Measurements from ENCODE around the gene SMAD5. TPM values are rescaled to one million over a fixed set of nuclear protein-coding genes. Genes with fewer than 3 reads are reported as not detected.
A peak's percentile ranks its signal among the peaks of the same experiment; 100 is the strongest.

Gene SMAD5
- total RNA-seq, 1 donor from 2014 or later = 93.4 TPM

DNA sequence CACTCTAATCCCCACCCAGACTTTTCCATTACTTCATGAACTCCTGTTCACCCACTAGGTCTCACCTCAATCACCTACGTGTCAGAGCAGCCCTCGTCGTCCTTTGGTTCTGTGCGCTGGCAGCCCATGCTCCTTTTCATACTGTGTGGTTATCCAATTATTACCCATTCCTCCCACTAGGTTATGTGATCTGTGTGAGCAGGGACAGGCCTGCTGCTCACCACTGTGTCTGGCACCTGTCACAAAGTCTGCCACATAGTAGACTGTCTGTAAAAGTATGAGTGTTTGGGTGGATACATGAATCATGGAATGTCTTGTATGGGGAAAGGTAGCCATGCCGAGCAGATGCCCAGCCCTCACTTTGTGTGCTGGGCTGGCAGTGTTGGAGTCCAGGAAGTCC, 12.1 kb upstream of the SMAD5 start:
- no peak for TF ChIP-seq CTCF (IDR thresholded peaks at IDR 0.05; ENCODE audit: unreplicated experiment)
- no peak overlapping the region for H3K4me3 Mint-ChIP-seq
- H3K27ac Mint-ChIP-seq = no peak overlapping the region
- H3K27me3 Mint-ChIP-seq (ENCODE audit: low read depth) = peaks cover 9% of the 10 kb centered on the region
- H3K36me3 Mint-ChIP-seq = no peaks in the 10 kb centered on the region
- H3K9me3 Mint-ChIP-seq = no peaks in the 10 kb centered on the region
- no peaks in the 10 kb centered on the region for H3K4me1 Mint-ChIP-seq
- DNase-seq (ENCODE audit: low spot score in 2 of 2, unreplicated experiment in 2 of 2) = no peak

DNA sequence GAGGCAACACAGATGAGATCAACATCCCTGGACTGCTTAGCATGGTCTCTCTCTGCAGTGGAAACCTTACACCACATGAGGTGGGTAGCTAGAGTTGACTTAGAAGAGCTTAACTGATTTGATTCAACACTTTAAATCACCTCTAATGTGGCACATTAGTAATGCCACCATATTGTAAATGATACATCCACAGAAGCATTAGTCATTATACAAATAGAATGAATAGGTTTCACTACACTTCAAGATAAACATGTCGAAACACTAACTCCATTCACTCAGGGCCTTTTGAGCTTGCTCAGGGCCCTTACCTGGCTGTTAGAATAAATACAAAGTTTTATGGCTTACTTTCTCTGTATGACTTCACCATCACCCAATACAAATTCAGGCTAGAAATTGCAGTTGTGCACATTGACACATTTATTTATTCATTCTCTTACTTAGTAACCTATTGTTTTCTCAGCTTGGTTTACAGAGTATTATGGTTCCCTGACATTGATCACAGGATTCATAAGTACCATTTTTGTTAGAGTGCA, 9.3 kb upstream of the SMAD5 start:
- H3K4me1 Mint-ChIP-seq = peaks cover 1% of the 10 kb centered on the region
- TF ChIP-seq CTCF (IDR thresholded peaks at IDR 0.05; ENCODE audit: unreplicated experiment) = no peak
- no peak for DNase-seq (ENCODE audit: low spot score in 2 of 2, unreplicated experiment in 2 of 2)
- H3K9me3 Mint-ChIP-seq = no peaks in the 10 kb centered on the region
- peaks cover 15% of the 10 kb centered on the region for H3K27me3 Mint-ChIP-seq (ENCODE audit: low read depth)
- H3K27ac Mint-ChIP-seq = no peak overlapping the region
- no peak overlapping the region for H3K4me3 Mint-ChIP-seq
- no peaks in the 10 kb centered on the region for H3K36me3 Mint-ChIP-seq

GRCh38 chr5:136127560-136127959, 5.1 kb upstream of the SMAD5 start:
- no peak for DNase-seq (ENCODE audit: low spot score in 2 of 2, unreplicated experiment in 2 of 2)
- Mint-ChIP-seq H3K27ac (no peak overlapping the region), H3K4me1 (peaks cover 27% of the 10 kb centered on the region), H3K36me3 (no peaks in the 10 kb centered on the region), H3K9me3 (no peaks in the 10 kb centered on the region), H3K27me3 (ENCODE audit: low read depth) (peaks cover 16% of the 10 kb centered on the region), H3K4me3 (no peak overlapping the region)
- no peak for TF ChIP-seq CTCF (IDR thresholded peaks at IDR 0.05; ENCODE audit: unreplicated experiment)

GRCh38 chr5:136128481-136128880, 4.2 kb upstream of the SMAD5 start:
- no peaks in the 10 kb centered on the region for H3K9me3 Mint-ChIP-seq
- DNase-seq (ENCODE audit: low spot score in 2 of 2, unreplicated experiment in 2 of 2) = no peak
- TF ChIP-seq CTCF (IDR thresholded peaks at IDR 0.05; ENCODE audit: unreplicated experiment) = no peak
- peak overlapping the region; percentile 25 for H3K27ac Mint-ChIP-seq
- no peaks in the 10 kb centered on the region for H3K36me3 Mint-ChIP-seq
- H3K4me1 Mint-ChIP-seq = peaks cover 27% of the 10 kb centered on the region
- H3K27me3 Mint-ChIP-seq (ENCODE audit: low read depth) = peaks cover 16% of the 10 kb centered on the region
- H3K4me3 Mint-ChIP-seq = no peak overlapping the region

GRCh38 chr5:136129445-136129844, 3.2 kb upstream of the SMAD5 start:
- H3K4me1 Mint-ChIP-seq = peaks cover 31% of the 10 kb centered on the region
- no peaks in the 10 kb centered on the region for H3K36me3 Mint-ChIP-seq
- no peak for DNase-seq (ENCODE audit: low spot score in 2 of 2, unreplicated experiment in 2 of 2)
- TF ChIP-seq CTCF (IDR thresholded peaks at IDR 0.05; ENCODE audit: unreplicated experiment) = no peak
- H3K27me3 Mint-ChIP-seq (ENCODE audit: low read depth) = peaks cover 12% of the 10 kb centered on the region
- H3K4me3 Mint-ChIP-seq = no peak overlapping the region
- H3K27ac Mint-ChIP-seq = no peak overlapping the region
- no peaks in the 10 kb centered on the region for H3K9me3 Mint-ChIP-seq

DNA sequence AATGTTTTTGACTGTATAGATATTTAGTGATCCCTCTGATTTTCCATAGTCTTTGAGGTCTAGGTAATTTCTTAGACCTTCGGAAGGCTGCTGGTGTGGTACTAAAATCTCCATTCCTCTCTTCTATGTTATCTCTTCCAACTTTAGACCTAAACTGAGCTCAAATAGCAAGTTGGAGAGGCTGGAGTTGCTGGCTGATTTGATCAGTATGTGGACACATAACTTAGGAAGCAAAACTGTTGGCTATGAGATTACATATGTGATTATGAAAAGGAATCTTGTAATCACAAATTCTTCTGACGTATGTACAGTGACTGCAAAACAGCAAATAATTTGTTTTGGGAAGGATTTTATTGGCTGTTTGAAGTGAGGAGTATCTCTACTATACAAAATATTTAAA, 2.1 kb upstream of the SMAD5 start:
- Mint-ChIP-seq H3K4me3 (no peak overlapping the region), H3K9me3 (no peaks in the 10 kb centered on the region)
- TF ChIP-seq CTCF (IDR thresholded peaks at IDR 0.05; ENCODE audit: unreplicated experiment) = no peak

More for the DNA sequence above, 2.1 kb upstream of the SMAD5 start:
- no peak for DNase-seq (ENCODE audit: low spot score in 2 of 2, unreplicated experiment in 2 of 2)
- H3K4me1 Mint-ChIP-seq = peaks cover 39% of the 10 kb centered on the region
- H3K27ac Mint-ChIP-seq = no peak overlapping the region
- no peaks in the 10 kb centered on the region for H3K36me3 Mint-ChIP-seq
- peaks cover 10% of the 10 kb centered on the region for H3K27me3 Mint-ChIP-seq (ENCODE audit: low read depth)

Measured in mesothelial cell of epicardium (in vitro differentiated cells).